ENCODE measurements around the gene KIF2A. TPM values are rescaled to one million over a fixed set of nuclear protein-coding genes. Genes with fewer than 3 reads are reported as not detected.
A peak's percentile ranks its signal among the peaks of the same experiment; 100 is the strongest.

The KIF2A gene
- total and polyA plus RNA-seq, 2 of the 13 experiments (the other 11 are each of a cell fraction or from before 2014, with no cell fraction given): 8.5 to 19.2 TPM

- Histone ChIP-seq H3K27ac (ENCODE audit: extremely low read length, insufficient read depth, low read length) (no peak overlapping the region), H3K9ac (ENCODE audit: insufficient read depth, low read depth, low read length) (no peak overlapping the region), H4K20me1 (ENCODE audit: insufficient read depth, low read length) (no peaks in the 10 kb centered on the region), H3K9me3 (ENCODE audit: low read length) (no peaks in the 10 kb centered on the region), H2AFZ (ENCODE audit: low read length) (no peak overlapping the region), H3K4me2 (ENCODE audit: low read depth, low read length) (no peak overlapping the region), H3K79me2 (ENCODE audit: insufficient read depth, low read length) (no peaks in the 10 kb centered on the region), H3K4me3 (replicated peaks in 1 of 3; ENCODE audit: insufficient read depth in 1 of 3, low read depth in 2 of 3, low read length in 3 of 3) (no peak overlapping the region), H3K27me3 (ENCODE audit: control insufficient read depth in 1 of 2, insufficient read depth in 2 of 2, low read length in 2 of 2) (no peaks in the 10 kb centered on the region), H3K4me1 (ENCODE audit: insufficient read depth, low read length) (no peaks in the 10 kb centered on the region), H3K36me3 (replicated peaks in 1 of 2; ENCODE audit: control insufficient read depth in 1 of 2, insufficient read depth in 2 of 2, low read length in 2 of 2) (peaks cover 4 to 23% of the 10 kb centered on the region in 2 experiments; a peak in 4 of 5 replicates)
- ATAC-seq (no peak), DNase-seq (ENCODE audit: low spot score) (no peak), FAIRE-seq (no peak)
- ChIA-PET POLR2A (no interaction called here), CTCF (ENCODE audit: low intra/inter-chr PET ratio, low total read pairs) (no interaction called here)
- no TSS peak for BruUV-seq (replicated peaks)
- TF ChIP-seq ZBTB43 (CRISPR knock-in tag; conservative IDR thresholded peaks at IDR 0.05) (no peak), ARID3A (IDR thresholded peaks at IDR 0.05; ENCODE audit: low read depth, low read length) (no peak)
- in situ Hi-C loops (cut with HindIII; ENCODE audit: extremely low pct_ligation_motif_present, low pct_unique_long_range_greater_than_20kb) (no loop called here), intact Hi-C loops (cut with micrococcal nuclease; ENCODE audit: unreplicated experiment) (no loop called here)
Measured at GRCh38 chr5:62375627-62376026, 69.6 kb downstream of the KIF2A start.

- WGBS (ENCODE audit: low lambda C conversion rate): 97% methylated on average over 3 of the region's 3 CpGs
- H3K9ac ChIP-seq (ENCODE audit: insufficient read depth, low read depth, low read length): no peak overlapping the region
- no TSS peak for BruUV-seq (replicated peaks)
- in situ Hi-C loops (cut with HindIII; ENCODE audit: extremely low pct_ligation_motif_present, low pct_unique_long_range_greater_than_20kb) (no loop called here), intact Hi-C loops (cut with micrococcal nuclease; ENCODE audit: unreplicated experiment) (no loop called here)
- H3K36me3 ChIP-seq (replicated peaks in 1 of 2; ENCODE audit: control insufficient read depth in 1 of 2, insufficient read depth in 2 of 2, low read length in 2 of 2): peaks cover 4 to 25% of the 10 kb centered on the region in 2 experiments; a peak in 4 of 5 replicates
- no peak for FAIRE-seq
- CTCF ChIA-PET (ENCODE audit: low intra/inter-chr PET ratio, low total read pairs): no interaction called here
- DNase-seq (ENCODE audit: low spot score): no peak
- no peak for ATAC-seq
- POLR2A ChIA-PET: no interaction called here
- no peaks in the 10 kb centered on the region for H3K27me3 ChIP-seq (ENCODE audit: control insufficient read depth in 1 of 2, insufficient read depth in 2 of 2, low read length in 2 of 2)
- H3K4me3 ChIP-seq (replicated peaks in 1 of 3; ENCODE audit: insufficient read depth in 1 of 3, low read depth in 2 of 3, low read length in 3 of 3): no peak overlapping the region
- no peak overlapping the region for H3K27ac ChIP-seq (ENCODE audit: extremely low read length, insufficient read depth, low read length)
- H4K20me1 ChIP-seq (ENCODE audit: insufficient read depth, low read length): no peaks in the 10 kb centered on the region
- H3K79me2 ChIP-seq (ENCODE audit: insufficient read depth, low read length): no peaks in the 10 kb centered on the region
- no peaks in the 10 kb centered on the region for H3K9me3 ChIP-seq (ENCODE audit: low read length)
- H2AFZ ChIP-seq (ENCODE audit: low read length): no peak overlapping the region
- no peak overlapping the region for H3K4me2 ChIP-seq (ENCODE audit: low read depth, low read length)
- H3K4me1 ChIP-seq (ENCODE audit: insufficient read depth, low read length): no peaks in the 10 kb centered on the region
- no peak for TF ChIP-seq ZSCAN20 (CRISPR knock-in tag; IDR thresholded peaks at IDR 0.05; ENCODE audit: borderline replicate concordance)
- peak; percentile 41; the same call in 1 of the 2 replicates for TF ChIP-seq CREB1 (IDR thresholded peaks at IDR 0.05)
- TF ChIP-seq CREB1 (CRISPR knock-in tag; IDR thresholded peaks at IDR 0.05): no peak
- TF ChIP-seq TCF12 (IDR thresholded peaks at IDR 0.05): no peak
- no peak for TF ChIP-seq TCF12 (CRISPR knock-in tag; IDR thresholded peaks at IDR 0.05)
- TF ChIP-seq MYPOP (CRISPR knock-in tag; IDR thresholded peaks at IDR 0.05): no peak
- no peak for TF ChIP-seq DNMT1 (CRISPR knock-in tag; IDR thresholded peaks at IDR 0.05)
- TF ChIP-seq IRF2 (CRISPR knock-in tag; IDR thresholded peaks at IDR 0.05): no peak
- TF ChIP-seq SYNCRIP (IDR thresholded peaks at IDR 0.05; ENCODE audit: insufficient read depth, low read depth, low read length): no peak
- TF ChIP-seq ZNF296 (CRISPR knock-in tag; conservative IDR thresholded peaks at IDR 0.05): no peak
- TF ChIP-seq, protein P1, sequence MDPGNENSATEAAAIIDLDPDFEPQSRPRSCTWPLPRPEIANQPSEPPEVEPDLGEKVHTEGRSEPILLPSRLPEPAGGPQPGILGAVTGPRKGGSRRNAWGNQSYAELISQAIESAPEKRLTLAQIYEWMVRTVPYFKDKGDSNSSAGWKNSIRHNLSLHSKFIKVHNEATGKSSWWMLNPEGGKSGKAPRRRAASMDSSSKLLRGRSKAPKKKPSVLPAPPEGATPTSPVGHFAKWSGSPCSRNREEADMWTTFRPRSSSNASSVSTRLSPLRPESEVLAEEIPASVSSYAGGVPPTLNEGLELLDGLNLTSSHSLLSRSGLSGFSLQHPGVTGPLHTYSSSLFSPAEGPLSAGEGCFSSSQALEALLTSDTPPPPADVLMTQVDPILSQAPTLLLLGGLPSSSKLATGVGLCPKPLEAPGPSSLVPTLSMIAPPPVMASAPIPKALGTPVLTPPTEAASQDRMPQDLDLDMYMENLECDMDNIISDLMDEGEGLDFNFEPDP (CRISPR knock-in tag; conservative IDR thresholded peaks at IDR 0.05): no peak
- no peak for TF ChIP-seq ZZZ3 (CRISPR knock-in tag; IDR thresholded peaks at IDR 0.05; ENCODE audit: borderline replicate concordance)
Measured at GRCh38 chr5:62376064-62376463, 70.1 kb downstream of the KIF2A start.
